Measurements from ENCODE around the gene SLC16A2.

The SLC16A2 gene

DNA sequence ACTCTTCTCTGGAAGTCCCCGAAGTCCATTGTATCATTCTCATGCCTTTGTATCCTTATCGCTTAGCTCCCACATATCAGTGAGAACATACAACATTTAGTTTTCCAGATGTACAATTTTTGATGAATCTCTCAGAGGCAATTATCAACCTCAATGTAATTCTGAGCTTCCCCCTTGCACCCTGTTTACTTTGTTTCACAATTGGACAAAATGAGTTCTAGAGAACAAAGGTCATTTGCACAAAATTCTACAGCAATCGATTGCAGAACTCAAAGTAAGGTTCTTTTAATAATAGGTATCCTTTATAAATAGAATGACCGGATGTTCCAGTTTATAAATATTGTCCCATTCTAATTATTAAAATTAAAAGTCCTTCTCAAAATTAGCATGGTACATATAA, 79.3 kb downstream of the SLC16A2 start:
- H3K4me3 ChIP-seq (ENCODE audit: low read depth, low read length) = no peak overlapping the region
- TF ChIP-seq, protein P1, sequence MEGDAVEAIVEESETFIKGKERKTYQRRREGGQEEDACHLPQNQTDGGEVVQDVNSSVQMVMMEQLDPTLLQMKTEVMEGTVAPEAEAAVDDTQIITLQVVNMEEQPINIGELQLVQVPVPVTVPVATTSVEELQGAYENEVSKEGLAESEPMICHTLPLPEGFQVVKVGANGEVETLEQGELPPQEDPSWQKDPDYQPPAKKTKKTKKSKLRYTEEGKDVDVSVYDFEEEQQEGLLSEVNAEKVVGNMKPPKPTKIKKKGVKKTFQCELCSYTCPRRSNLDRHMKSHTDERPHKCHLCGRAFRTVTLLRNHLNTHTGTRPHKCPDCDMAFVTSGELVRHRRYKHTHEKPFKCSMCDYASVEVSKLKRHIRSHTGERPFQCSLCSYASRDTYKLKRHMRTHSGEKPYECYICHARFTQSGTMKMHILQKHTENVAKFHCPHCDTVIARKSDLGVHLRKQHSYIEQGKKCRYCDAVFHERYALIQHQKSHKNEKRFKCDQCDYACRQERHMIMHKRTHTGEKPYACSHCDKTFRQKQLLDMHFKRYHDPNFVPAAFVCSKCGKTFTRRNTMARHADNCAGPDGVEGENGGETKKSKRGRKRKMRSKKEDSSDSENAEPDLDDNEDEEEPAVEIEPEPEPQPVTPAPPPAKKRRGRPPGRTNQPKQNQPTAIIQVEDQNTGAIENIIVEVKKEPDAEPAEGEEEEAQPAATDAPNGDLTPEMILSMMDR (IDR thresholded peaks at IDR 0.05; ENCODE audit: low read depth, low read length) = no peak
- TF ChIP-seq, protein P2, sequence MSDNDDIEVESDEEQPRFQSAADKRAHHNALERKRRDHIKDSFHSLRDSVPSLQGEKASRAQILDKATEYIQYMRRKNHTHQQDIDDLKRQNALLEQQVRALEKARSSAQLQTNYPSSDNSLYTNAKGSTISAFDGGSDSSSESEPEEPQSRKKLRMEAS (IDR thresholded peaks at IDR 0.05; ENCODE audit: low read depth, low read length) = no peak
- TF ChIP-seq POLR2A (IDR thresholded peaks at IDR 0.05; ENCODE audit: extremely low read depth, insufficient read length) = no peak
- no peak for TF ChIP-seq MYC (IDR thresholded peaks at IDR 0.05; ENCODE audit: low read depth, low read length)
- no peak for DNase-seq (ENCODE audit: low read depth)

DNA sequence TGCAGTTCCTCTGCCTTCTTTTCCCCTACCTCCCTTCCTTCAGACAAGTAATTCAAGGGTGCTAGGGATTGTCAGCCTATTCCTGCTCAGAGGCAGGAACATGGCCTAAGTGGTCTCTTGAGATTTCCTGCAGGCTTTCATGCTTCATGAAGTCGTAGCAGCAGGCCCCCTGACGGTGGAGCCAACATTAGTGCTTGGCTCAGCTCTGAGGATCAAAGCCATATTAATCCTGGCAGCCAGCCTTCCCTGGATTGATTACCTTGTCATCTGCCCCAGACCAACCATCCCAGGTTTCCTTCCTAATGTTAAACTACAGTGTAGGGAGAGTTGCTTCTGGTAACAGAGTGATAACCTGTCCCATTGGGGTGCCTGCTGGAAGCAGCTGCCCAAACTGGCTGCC, 84.1 kb downstream of the SLC16A2 start:
- TF ChIP-seq, protein P2 (IDR thresholded peaks at IDR 0.05; ENCODE audit: low read depth, low read length) = no peak
- TF ChIP-seq, protein P1 (IDR thresholded peaks at IDR 0.05; ENCODE audit: low read depth, low read length) = no peak
- no peak for TF ChIP-seq MYC (IDR thresholded peaks at IDR 0.05; ENCODE audit: low read depth, low read length)
- no peak overlapping the region for H3K4me3 ChIP-seq (ENCODE audit: low read depth, low read length)
- DNase-seq (ENCODE audit: low read depth) = no peak

DNA sequence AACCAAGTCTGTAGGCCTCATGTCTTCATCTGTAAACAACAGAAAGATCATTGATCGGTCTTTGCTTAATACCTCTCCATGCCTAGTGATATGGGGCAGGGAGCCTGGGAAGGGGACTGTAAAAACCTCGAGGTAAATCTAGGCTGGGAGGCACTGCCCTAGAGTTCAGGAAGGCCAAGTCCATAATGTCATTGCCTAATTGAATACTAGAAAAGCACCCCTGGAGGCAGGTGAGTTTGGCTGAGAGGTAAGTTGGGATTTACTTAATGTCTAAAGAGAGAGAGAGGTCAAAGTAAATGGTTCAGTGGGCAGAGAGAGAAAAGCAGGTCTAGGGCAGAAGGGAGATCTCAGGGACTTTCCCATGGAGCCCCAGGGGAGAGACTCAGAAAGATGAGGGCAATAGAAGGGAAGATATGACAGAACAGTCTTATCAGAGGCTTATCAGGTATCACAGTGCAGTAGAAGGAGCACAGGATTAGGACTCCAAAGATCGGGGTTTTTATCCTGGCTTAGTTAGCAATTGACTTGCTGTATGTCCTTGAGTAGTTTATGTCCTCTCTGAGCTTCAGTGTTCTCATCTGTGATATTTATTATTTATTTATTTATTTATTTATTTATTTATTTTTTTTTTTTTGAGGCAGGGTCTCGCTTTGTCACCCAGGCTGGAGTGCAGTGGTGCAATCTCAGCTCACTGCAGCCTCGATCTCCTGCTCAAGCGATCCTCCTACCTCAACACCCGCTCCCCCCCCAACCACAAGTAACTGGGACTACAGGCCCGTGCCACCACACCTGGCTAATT, 85.2 kb downstream of the SLC16A2 start:
- TF ChIP-seq, protein P1 (IDR thresholded peaks at IDR 0.05; ENCODE audit: low read depth, low read length) = no peak
- TF ChIP-seq, protein P2 (IDR thresholded peaks at IDR 0.05; ENCODE audit: low read depth, low read length) = no peak
- TF ChIP-seq POLR2A (IDR thresholded peaks at IDR 0.05; ENCODE audit: extremely low read depth, insufficient read length) (no peak), MYC (IDR thresholded peaks at IDR 0.05; ENCODE audit: low read depth, low read length) (no peak)
- H3K4me3 ChIP-seq (ENCODE audit: low read depth, low read length) = no peak overlapping the region
- no peak for DNase-seq (ENCODE audit: low read depth)

DNA sequence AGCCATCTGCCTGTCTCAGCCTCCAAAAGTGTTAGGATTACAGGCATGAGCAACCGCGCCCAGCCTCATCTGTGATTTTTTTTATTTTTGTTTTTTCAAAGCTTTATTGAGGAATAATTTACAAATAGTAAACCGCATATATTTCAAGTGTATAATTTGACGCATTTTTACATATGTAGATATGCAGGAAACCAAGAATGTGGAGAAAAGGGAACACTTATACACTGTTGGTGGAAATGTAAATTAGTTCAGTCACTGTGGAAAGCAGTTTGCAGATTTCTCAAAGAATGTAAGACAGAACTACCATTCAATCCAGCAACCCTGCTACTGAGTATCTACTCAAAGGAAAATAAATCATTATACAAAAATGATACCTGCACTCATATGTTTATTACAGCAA, 85.9 kb downstream of the SLC16A2 start:
- H3K4me3 ChIP-seq (ENCODE audit: low read depth, low read length) = no peak overlapping the region
- DNase-seq (ENCODE audit: low read depth) = no peak
- TF ChIP-seq, protein P2 (IDR thresholded peaks at IDR 0.05; ENCODE audit: low read depth, low read length) = no peak
- TF ChIP-seq, protein P1 (IDR thresholded peaks at IDR 0.05; ENCODE audit: low read depth, low read length) = no peak
- TF ChIP-seq POLR2A (IDR thresholded peaks at IDR 0.05; ENCODE audit: extremely low read depth, insufficient read length) = no peak
- TF ChIP-seq MYC (IDR thresholded peaks at IDR 0.05; ENCODE audit: low read depth, low read length) = no peak

DNA sequence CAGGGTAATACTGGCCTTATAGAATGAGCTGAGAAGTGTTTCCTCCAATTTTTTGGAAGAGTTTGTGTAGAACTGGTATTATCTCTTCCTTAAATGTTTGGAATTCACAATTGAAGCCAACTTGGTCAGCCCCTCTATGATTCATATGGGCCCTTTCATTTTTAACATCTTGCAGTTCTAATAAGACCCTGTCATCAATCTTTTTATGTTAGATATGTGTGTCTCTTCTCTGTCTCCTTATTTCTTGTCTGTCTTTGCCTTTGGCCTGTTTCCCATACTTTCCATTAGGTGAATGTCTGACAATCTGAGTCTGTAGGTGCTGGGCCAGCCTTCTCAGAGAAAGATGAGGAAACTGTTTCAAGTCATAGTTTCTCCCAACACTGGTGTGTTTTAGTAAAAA, 88.7 kb downstream of the SLC16A2 start:
- no peak overlapping the region for H3K4me3 ChIP-seq (ENCODE audit: low read depth, low read length)
- TF ChIP-seq POLR2A (IDR thresholded peaks at IDR 0.05; ENCODE audit: extremely low read depth, insufficient read length) (no peak), MYC (IDR thresholded peaks at IDR 0.05; ENCODE audit: low read depth, low read length) (no peak)
- TF ChIP-seq, protein P1 (IDR thresholded peaks at IDR 0.05; ENCODE audit: low read depth, low read length) = no peak
- TF ChIP-seq, protein P2 (IDR thresholded peaks at IDR 0.05; ENCODE audit: low read depth, low read length) = no peak
- DNase-seq (ENCODE audit: low read depth) = no peak
